ENCODE data around the gene ZBTB25.

GRCh38 chr14:64463195-64463594 is 40.4 kb downstream of the ZBTB25 start:
- TF ChIP-seq, protein P1, sequence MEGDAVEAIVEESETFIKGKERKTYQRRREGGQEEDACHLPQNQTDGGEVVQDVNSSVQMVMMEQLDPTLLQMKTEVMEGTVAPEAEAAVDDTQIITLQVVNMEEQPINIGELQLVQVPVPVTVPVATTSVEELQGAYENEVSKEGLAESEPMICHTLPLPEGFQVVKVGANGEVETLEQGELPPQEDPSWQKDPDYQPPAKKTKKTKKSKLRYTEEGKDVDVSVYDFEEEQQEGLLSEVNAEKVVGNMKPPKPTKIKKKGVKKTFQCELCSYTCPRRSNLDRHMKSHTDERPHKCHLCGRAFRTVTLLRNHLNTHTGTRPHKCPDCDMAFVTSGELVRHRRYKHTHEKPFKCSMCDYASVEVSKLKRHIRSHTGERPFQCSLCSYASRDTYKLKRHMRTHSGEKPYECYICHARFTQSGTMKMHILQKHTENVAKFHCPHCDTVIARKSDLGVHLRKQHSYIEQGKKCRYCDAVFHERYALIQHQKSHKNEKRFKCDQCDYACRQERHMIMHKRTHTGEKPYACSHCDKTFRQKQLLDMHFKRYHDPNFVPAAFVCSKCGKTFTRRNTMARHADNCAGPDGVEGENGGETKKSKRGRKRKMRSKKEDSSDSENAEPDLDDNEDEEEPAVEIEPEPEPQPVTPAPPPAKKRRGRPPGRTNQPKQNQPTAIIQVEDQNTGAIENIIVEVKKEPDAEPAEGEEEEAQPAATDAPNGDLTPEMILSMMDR (optimal IDR thresholded peaks at IDR 0.05 in 1 of 3, IDR thresholded peaks at IDR 0.05 in 1 of 3, conservative IDR thresholded peaks at IDR 0.05 in 1 of 3; ENCODE audit: extremely low read depth in 1 of 3, insufficient read depth in 2 of 3, low read length in 3 of 3) = no peak
- no peak for TF ChIP-seq EZH2 (IDR thresholded peaks at IDR 0.05; ENCODE audit: low read length)
